ENCODE measurements around the gene GCNT4.
"Not testable (repeated sequence)": the region's sequence is repeated elsewhere in the genome, so short reads cannot be mapped to it uniquely, and the experiment has no call there.

GCNT4 gene, protein sequence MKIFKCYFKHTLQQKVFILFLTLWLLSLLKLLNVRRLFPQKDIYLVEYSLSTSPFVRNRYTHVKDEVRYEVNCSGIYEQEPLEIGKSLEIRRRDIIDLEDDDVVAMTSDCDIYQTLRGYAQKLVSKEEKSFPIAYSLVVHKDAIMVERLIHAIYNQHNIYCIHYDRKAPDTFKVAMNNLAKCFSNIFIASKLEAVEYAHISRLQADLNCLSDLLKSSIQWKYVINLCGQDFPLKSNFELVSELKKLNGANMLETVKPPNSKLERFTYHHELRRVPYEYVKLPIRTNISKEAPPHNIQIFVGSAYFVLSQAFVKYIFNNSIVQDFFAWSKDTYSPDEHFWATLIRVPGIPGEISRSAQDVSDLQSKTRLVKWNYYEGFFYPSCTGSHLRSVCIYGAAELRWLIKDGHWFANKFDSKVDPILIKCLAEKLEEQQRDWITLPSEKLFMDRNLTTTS

GRCh38 chr5:75052192-75053053 lies at the start of gene GCNT4:
Gene GCNT4 (minus strand): TSS chr5:75052558. CDS start chr5:75030037, 22,521 bp downstream.
- in situ Hi-C loops (cut with MboI; ENCODE audit: low sequenced_read_pairs), result no loop called here

GRCh38 chr5:75095956-75096355 lies 43.6 kb upstream of the GCNT4 start:
- in situ Hi-C loops (cut with MboI; ENCODE audit: low sequenced_read_pairs), result not testable (repeated sequence)

DNA sequence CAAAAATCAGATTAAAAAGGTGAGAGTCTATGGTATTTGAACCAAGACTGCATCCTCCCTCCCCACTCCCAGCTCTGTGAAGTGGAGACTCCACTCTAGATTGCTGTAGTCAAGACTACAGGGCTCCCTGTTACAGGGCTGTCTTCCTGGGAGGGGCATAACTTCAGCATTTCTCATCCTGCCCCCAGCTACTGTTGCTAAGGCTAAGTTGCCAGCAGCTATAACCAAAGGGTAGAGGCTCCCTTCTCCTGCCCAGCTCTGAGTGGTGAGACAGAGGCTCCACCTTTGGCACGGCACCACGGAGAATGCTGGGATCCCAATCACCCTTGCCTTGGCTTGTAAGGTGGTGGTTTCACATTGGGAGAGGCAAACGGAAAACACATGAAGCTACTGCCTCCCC lies 39.2 kb upstream of the GCNT4 start:
- in situ Hi-C loops (cut with MboI; ENCODE audit: low sequenced_read_pairs), result no loop called here

- in situ Hi-C loops (cut with MboI; ENCODE audit: low sequenced_read_pairs), result no loop called here
Observed at GRCh38 chr5:75089662-75090061, 37.3 kb upstream of the GCNT4 start.

- in situ Hi-C loops (cut with MboI; ENCODE audit: low sequenced_read_pairs), result no loop called here
Observed at GRCh38 chr5:75089137-75089536, 36.8 kb upstream of the GCNT4 start.

DNA sequence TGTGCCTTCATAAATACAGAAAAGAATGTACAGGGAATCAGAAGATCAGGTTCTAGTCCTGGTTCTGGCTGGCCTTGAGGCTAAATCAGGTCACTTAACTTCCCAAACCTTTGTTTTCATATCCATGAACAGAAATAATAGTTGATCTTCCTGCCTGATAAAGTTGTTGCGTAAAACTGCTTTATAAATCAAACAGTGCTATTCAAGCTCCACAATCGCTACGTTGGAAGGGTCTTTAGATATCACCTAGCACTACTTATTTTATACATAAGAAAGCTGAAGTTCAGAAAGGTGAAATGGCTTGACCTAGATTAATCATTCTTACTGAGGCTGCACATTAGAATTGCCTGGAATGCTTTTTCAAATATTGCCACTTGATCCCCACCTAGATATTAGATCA lies 36.3 kb upstream of the GCNT4 start:
- in situ Hi-C loops (cut with MboI; ENCODE audit: low sequenced_read_pairs), result no loop called here

DNA sequence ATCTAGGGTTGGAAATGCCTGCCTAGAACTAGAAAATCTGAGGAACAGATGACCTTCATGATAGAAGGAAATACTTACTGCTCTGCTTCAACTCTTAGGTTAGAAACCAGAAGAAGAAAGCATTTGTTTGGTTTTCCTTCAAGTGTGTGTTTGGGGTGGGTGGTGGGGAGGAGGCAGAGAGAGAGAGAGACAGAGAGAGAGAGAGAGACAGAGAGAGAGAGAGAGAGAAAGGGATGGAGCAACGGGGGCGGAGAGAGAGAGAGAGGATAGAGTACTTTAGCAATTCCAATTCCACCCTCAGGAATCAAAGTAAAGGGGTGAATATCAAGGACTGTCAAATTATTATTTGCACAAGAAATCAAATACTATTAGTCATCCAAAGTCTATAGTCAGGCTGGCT lies 29.2 kb upstream of the GCNT4 start:
- in situ Hi-C loops (cut with MboI; ENCODE audit: low sequenced_read_pairs), result no loop called here

GRCh38 chr5:75079346-75079745 lies 27.0 kb upstream of the GCNT4 start:
- in situ Hi-C loops (cut with MboI; ENCODE audit: low sequenced_read_pairs), result not testable (repeated sequence)

DNA sequence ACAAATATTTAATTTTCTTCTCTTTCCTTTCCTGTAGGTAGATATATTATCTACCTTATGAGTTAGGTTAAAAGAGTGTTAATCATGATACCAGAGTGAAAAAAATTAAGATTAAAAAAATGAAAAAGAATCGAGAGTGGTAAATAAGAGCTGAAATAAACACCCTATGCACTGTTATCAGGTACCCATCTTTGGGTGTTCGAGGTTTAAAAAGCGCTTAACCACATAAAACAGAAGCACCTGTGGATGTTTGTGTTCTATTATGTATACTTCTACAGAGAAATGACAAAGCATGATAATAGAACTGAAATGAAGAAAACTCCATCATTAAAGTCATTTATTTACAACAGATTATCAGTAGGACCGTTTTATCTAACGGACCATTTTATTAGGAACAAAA lies 25.7 kb upstream of the GCNT4 start:
- in situ Hi-C loops (cut with MboI; ENCODE audit: low sequenced_read_pairs), result no loop called here

DNA sequence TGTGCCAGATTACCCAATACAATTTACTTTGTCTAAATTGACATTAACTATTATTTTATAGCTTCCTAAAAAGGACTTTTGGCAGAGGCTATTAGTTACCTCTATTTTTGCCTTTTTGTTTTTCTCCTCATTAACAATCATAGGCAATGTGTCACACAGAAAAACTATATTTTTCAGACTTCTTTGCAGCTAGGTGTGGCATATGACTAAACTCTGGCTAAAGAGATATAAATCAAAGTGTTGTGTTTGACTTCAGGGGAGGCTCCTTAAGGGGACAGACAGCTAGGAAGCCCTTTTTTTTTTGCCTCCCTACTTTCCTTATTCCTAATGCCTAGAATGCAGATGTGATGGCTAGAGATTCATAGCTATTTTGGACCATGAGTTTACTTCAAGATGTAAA lies 19.7 kb upstream of the GCNT4 start:
- in situ Hi-C loops (cut with MboI; ENCODE audit: low sequenced_read_pairs), result no loop called here

- in situ Hi-C loops (cut with MboI; ENCODE audit: low sequenced_read_pairs), result no loop called here
Observed at GRCh38 chr5:75071100-75071499, 18.7 kb upstream of the GCNT4 start.

DNA sequence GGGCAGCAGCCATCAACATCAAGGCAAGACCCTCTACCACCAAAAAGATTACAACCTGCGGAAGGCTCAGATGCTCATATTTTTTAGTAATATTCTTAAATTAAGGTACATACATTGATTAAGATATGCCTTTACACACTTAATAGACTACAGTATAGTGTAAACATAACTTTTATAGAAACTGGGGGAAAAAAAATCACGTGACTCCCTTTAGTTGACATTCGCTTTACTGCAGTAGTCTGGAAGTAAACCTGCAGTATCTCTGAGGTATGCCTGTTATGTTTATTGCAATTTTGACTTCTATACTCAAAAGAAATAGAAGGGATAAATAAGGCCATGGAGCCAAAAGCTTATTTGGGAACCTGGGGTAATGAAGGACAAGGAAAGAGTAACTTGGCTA lies 15.1 kb upstream of the GCNT4 start:
- in situ Hi-C loops (cut with MboI; ENCODE audit: low sequenced_read_pairs), result no loop called here

DNA sequence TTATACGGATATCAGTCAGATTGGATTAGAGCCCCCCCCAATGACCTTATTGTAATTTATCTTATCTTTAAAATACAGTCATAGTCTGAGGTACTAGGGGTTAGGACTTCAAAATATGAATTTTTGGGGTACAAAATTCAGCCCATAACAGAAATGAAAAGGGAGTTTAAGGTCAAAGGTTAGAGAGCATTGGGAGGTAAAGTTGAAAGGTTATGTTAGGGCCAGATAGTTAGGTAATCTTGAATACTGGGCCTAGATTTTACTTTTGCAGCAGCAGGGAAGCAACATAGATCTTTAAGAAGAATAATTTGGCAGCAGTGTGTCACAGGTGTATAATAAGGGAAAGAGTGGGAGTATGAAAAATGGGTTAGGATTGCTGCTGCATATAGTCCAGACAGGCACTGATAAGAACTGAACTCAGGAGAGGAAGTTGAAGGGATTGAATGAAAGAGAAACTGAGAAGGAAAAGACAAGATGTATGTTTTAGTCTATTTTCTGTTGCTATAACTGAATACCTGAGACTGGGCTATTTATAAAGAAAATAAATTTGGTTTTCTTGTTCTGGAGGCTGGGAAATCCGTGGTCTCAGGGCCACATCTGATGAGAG lies 10.7 kb upstream of the GCNT4 start:
- in situ Hi-C loops (cut with MboI; ENCODE audit: low sequenced_read_pairs), result no loop called here

GRCh38 chr5:75059912-75060545 lies 7.7 kb upstream of the GCNT4 start:
- in situ Hi-C loops (cut with MboI; ENCODE audit: low sequenced_read_pairs), result no loop called here

GRCh38 chr5:75058986-75059535 lies 6.7 kb upstream of the GCNT4 start:
- in situ Hi-C loops (cut with MboI; ENCODE audit: low sequenced_read_pairs), result no loop called here

GRCh38 chr5:75057561-75057960 lies 5.2 kb upstream of the GCNT4 start:
- in situ Hi-C loops (cut with MboI; ENCODE audit: low sequenced_read_pairs), result no loop called here

- in situ Hi-C loops (cut with MboI; ENCODE audit: low sequenced_read_pairs), result no loop called here
Observed at GRCh38 chr5:75055727-75056144, 3.4 kb upstream of the GCNT4 start.

DNA sequence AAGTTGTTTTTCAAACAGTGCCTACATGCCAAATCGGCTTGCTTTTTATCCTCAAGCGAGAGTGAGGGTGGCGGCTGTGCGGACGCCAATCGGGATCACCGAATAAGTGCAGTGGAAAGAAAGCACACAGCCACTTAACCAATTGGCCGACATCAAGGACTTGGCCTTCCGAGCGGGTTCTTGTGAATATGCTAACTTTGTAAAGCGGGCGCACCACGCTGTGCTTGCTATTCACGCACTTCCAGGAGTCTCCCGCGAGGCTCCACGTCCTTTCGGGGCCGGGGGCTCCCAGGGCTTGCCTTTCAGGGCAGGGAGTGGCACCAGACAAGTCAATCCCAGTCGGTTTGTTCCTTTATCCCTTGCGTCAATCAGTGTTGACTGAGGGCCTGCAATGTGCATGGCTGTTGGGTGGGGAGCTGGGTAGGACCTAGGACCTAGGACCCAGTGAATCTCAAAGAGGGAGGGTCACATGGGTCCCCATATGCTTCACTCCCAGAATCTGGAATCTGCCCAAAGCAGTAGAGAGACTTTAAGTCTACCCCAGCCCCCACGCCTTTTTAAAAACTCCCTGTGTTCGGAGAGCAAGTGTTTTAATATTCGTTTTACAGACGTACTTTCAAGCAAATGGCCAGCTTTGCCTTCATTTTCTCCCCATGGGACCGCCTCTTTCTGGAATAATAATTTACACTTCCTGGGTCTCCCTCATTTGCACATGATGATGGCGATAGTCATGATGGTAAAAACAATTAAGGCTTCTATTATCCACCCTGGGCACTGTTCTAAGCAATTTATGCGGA lies 2.0 kb upstream of the GCNT4 start:
- in situ Hi-C loops (cut with MboI; ENCODE audit: low sequenced_read_pairs), result no loop called here

- in situ Hi-C loops (cut with MboI; ENCODE audit: low sequenced_read_pairs), result no loop called here
Observed at GRCh38 chr5:75053304-75054133, 1.2 kb upstream of the GCNT4 start.
